ENCODE measurements around the gene MGP. TPM values are rescaled to one million over a fixed set of nuclear protein-coding genes. Genes with fewer than 3 reads are reported as not detected.

Gene MGP
- total RNA-seq, 1 experiment from 2014 or later: 0.96 TPM

DNA sequence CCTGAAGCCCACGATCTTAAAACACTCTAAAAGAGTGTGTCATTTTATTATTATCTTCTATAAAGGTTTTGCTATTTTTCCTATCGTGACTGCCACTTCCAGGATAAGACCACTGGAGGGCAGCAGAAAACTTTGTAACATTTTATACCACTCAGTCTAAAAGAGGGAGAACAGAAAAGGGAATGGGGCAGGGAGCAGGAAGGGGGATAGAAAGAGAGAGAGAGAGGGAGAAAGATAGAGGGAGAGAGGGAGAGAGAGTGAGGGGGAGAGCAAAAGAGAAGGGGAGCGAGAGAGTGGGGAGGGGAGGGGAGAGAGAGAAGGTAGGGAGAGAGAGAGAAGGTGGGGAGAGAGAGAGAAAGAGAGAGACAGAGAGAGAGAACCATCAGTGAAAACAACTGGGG lies 40.3 kb downstream of the MGP start:
- peak; percentile 32 for DNase-seq (ENCODE audit: low spot score)
- ATAC-seq: peak; percentile 90
- CTCF ChIA-PET: interaction anchor here (0.5 to 1.1 kb wide), 7 partner anchors 9 to 376 kb away, joined by 3 to 9 read pairs (median 3); partner anchors contain the start of gene RERG
- Mint-ChIP-seq H3K4me3 (no peak overlapping the region), H3K27me3 (ENCODE audit: low read depth) (no peaks in the 10 kb centered on the region; the same call in 1 of the 2 replicates), H3K9me3 (no peaks in the 10 kb centered on the region), H3K27ac (no peak overlapping the region), H3K36me3 (no peaks in the 10 kb centered on the region), H3K4me1 (no peaks in the 10 kb centered on the region)
- TF ChIP-seq ZSCAN18 (CRISPR knock-in tag; IDR thresholded peaks at IDR 0.05) (no peak), PRDM15 (CRISPR knock-in tag; IDR thresholded peaks at IDR 0.05) (no peak), GRHL2 (CRISPR knock-in tag; IDR thresholded peaks at IDR 0.05; ENCODE audit: insufficient replicate concordance, severe bottlenecking) (no peak), ZNF396 (CRISPR knock-in tag; IDR thresholded peaks at IDR 0.05; ENCODE audit: borderline replicate concordance) (no peak), ZNF317 (CRISPR knock-in tag; IDR thresholded peaks at IDR 0.05; ENCODE audit: borderline replicate concordance, low read depth) (no peak), ZNF263 (CRISPR knock-in tag; IDR thresholded peaks at IDR 0.05; ENCODE audit: low read depth) (no peak), TEAD4 (CRISPR knock-in tag; IDR thresholded peaks at IDR 0.05) (no peak), PRRX2 (CRISPR knock-in tag; IDR thresholded peaks at IDR 0.05) (no peak), EMX1 (CRISPR knock-in tag; IDR thresholded peaks at IDR 0.05) (no peak), NR1H2 (CRISPR knock-in tag; IDR thresholded peaks at IDR 0.05) (no peak), NFE2L1 (CRISPR knock-in tag; IDR thresholded peaks at IDR 0.05) (no peak)
- TF ChIP-seq, protein P1, sequence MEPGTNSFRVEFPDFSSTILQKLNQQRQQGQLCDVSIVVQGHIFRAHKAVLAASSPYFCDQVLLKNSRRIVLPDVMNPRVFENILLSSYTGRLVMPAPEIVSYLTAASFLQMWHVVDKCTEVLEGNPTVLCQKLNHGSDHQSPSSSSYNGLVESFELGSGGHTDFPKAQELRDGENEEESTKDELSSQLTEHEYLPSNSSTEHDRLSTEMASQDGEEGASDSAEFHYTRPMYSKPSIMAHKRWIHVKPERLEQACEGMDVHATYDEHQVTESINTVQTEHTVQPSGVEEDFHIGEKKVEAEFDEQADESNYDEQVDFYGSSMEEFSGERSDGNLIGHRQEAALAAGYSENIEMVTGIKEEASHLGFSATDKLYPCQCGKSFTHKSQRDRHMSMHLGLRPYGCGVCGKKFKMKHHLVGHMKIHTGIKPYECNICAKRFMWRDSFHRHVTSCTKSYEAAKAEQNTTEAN (CRISPR knock-in tag; IDR thresholded peaks at IDR 0.05): no peak
- POLR2A ChIA-PET: no interaction called here

DNA sequence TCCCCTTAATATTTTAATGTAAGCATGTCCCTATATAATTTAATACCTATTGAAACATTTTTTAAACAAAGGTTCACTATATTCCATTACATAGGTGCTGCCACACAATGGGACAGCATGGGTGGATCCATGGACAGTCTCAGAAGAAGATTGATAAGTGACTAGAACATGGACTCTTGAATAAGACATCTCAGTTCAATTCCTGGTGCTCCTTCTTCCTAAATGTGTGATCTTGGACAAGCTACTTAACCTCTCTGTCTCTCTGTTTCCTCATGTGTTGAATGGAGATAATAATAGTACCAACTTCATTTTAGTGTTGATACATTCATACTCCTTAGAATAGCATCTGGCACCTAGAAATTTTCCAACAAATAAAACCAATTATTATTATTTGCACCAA lies 41.3 kb downstream of the MGP start:
- POLR2A ChIA-PET: no interaction called here
- no peak for ATAC-seq

More for the DNA sequence above, 41.3 kb downstream of the MGP start:
- no peak for DNase-seq (ENCODE audit: low spot score)
- peaks cover 7% of the 10 kb centered on the region for H3K9me3 Mint-ChIP-seq
- CTCF ChIA-PET: interaction anchor here (0.8 kb wide), 1 partner anchor 377 kb away, joined by 4 read pairs; the partner anchor contains the start of gene RERG
- H3K4me3 Mint-ChIP-seq: no peak overlapping the region
- H3K27me3 Mint-ChIP-seq (ENCODE audit: low read depth): no peaks in the 10 kb centered on the region; the same call in 1 of the 2 replicates
- no peaks in the 10 kb centered on the region for H3K4me1 Mint-ChIP-seq
- peaks cover 2% of the 10 kb centered on the region for H3K36me3 Mint-ChIP-seq
- H3K27ac Mint-ChIP-seq: no peak overlapping the region
- TF ChIP-seq NR3C1 (CRISPR knock-in tag; conservative IDR thresholded peaks at IDR 0.05; ENCODE audit: low read depth): no peak
- TF ChIP-seq, protein P2, sequence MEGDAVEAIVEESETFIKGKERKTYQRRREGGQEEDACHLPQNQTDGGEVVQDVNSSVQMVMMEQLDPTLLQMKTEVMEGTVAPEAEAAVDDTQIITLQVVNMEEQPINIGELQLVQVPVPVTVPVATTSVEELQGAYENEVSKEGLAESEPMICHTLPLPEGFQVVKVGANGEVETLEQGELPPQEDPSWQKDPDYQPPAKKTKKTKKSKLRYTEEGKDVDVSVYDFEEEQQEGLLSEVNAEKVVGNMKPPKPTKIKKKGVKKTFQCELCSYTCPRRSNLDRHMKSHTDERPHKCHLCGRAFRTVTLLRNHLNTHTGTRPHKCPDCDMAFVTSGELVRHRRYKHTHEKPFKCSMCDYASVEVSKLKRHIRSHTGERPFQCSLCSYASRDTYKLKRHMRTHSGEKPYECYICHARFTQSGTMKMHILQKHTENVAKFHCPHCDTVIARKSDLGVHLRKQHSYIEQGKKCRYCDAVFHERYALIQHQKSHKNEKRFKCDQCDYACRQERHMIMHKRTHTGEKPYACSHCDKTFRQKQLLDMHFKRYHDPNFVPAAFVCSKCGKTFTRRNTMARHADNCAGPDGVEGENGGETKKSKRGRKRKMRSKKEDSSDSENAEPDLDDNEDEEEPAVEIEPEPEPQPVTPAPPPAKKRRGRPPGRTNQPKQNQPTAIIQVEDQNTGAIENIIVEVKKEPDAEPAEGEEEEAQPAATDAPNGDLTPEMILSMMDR (IDR thresholded peaks at IDR 0.05): 0 out of 2 replicates have a peak, but pooled peaks have one; percentile 4

All from WTC11 (cell line).